ENCODE results near the gene FCGBP. TPM values are rescaled to one million over a fixed set of nuclear protein-coding genes. Genes with fewer than 3 reads are reported as not detected.
"Not testable (repeated sequence)": the region's sequence is repeated elsewhere in the genome, so short reads cannot be mapped to it uniquely, and the experiment has no call there.

Gene FCGBP
- total RNA-seq, 1 donor from 2014 or later = 3.3 TPM

DNA sequence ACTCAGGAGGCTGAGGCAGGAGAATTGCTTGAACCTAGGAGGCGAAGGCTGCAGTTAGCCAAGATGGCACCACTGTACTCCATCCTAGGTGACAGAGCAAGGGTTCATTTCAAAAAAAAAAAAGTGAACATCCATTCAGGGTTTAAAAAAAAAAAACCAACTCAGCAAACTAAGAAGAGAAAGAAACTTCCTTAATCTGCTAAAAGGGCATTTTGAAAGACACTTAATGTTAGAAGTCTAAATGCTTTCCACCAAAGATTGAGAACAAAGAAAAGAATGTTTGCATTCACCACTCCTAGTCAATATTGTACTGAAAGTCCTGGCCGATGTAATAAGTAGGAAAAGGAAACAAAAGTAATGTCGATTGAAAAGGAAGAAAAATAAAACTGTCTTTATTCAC lies 29.5 kb upstream of the FCGBP start:
- peaks cover 12% of the 10 kb centered on the region for H3K36me3 Mint-ChIP-seq (ENCODE audit: low read depth)
- peaks cover 34% of the 10 kb centered on the region for H3K4me1 Mint-ChIP-seq
- intact Hi-C loops (cut with micrococcal nuclease) = no loop called here
- no peak for DNase-seq
- H3K27me3 Mint-ChIP-seq = no peaks in the 10 kb centered on the region
- H3K4me3 Mint-ChIP-seq = no peak overlapping the region
- no peaks in the 10 kb centered on the region for H3K9me3 Mint-ChIP-seq
- H3K27ac Mint-ChIP-seq = no peak overlapping the region

DNA sequence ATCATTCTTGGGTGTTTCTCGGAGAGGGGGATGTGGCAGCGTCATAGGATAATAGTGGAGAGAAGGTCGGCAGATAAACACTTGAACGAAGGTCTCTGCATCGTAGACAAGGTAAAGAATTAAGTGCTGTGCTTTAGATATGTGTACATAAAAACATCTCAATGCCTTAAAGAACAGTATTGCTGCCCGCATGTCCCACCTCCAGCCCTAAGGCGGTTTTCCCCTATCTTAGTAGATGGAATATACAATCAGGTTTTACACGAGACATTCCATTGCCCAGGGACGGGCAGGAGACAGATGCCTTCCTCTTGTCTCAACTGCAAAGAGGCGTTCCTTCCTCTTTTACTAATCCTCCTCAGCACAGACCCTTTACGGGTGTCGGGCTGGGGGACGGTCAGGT lies 25.0 kb upstream of the FCGBP start:
- peaks cover 27% of the 10 kb centered on the region for H3K4me1 Mint-ChIP-seq
- H3K36me3 Mint-ChIP-seq (ENCODE audit: low read depth); DNase-seq; H3K27me3 Mint-ChIP-seq; H3K9me3 Mint-ChIP-seq; intact Hi-C loops (cut with micrococcal nuclease): not testable (repeated sequence)
- H3K27ac Mint-ChIP-seq = peak overlapping the region; percentile 86
- peak overlapping the region; percentile 66 for H3K4me3 Mint-ChIP-seq

DNA sequence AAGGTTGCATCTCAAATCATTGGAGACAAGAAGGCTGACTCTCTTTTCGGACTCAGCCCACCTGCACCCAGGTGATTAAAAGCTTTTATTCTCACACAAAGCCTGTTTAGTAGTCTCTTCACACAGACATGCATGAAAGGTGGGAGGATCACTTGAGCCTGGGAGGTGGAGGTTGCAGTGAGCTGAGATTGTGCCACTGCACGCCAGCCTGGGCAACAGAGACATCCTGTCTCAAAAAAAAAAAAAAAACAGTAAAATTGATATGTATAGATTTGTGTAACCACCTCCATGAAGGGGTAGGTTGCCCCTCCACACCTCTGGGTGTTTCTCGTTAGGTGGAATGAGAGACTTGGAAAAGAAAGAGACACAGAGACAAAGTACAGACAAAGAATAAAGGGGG lies 24.5 kb upstream of the FCGBP start:
- DNase-seq; H3K9me3 Mint-ChIP-seq; H3K27me3 Mint-ChIP-seq; H3K36me3 Mint-ChIP-seq (ENCODE audit: low read depth); intact Hi-C loops (cut with micrococcal nuclease): not testable (repeated sequence)
- H3K4me3 Mint-ChIP-seq = peak overlapping the region; percentile 66
- peak overlapping the region; percentile 86 for H3K27ac Mint-ChIP-seq
- peaks cover 26% of the 10 kb centered on the region for H3K4me1 Mint-ChIP-seq

DNA sequence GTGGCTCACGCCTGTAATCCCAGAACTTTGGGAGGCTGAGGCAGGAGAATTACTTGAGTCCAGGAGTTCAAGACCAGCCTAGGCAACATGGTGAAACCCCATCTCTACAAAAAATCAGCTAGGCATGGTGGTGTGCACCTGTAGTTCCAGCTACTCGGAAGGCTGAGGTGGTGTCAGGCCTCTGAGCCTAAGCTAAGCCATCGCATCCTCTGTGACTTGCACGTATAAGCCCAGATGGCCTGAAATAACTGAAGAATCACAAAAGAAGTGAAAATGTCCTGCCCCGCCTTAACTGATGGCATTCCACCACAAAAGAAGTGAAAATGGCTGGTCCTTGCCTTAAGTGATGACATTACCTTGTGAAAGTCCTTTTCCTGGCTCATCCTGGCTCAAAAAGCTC lies 23.5 kb upstream of the FCGBP start:
- intact Hi-C loops (cut with micrococcal nuclease); DNase-seq; H3K36me3 Mint-ChIP-seq (ENCODE audit: low read depth); H3K9me3 Mint-ChIP-seq; H3K27me3 Mint-ChIP-seq: not testable (repeated sequence)
- Mint-ChIP-seq H3K27ac (peak overlapping the region; percentile 65), H3K4me1 (peaks cover 35% of the 10 kb centered on the region), H3K4me3 (peak overlapping the region; percentile 15)

DNA sequence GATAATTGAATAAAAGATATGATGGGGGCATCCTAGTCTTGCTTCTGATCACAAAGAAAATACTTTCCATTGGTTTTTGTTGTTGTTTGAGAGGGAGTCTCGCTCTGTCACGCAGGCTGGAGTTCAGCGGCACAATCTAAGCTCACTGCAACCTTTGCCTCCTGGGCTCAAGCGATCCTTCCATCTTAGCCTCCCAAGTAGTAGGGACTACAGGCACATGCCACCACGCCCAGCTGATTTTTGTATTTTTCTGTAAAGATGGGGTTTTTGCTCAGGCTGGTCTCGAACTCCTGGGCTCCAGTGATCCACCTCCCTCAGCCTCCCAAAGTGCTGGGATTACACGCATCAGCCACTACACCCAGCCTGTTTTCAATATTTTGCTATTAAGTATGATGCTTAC lies 19.5 kb upstream of the FCGBP start:
- H3K9me3 Mint-ChIP-seq = peaks cover 19% of the 10 kb centered on the region
- intact Hi-C loops (cut with micrococcal nuclease) = loop anchor here (2.0 kb wide), 1 partner anchor 17 kb away; no protein-coding TSS in a partner anchor
- no peaks in the 10 kb centered on the region for H3K27me3 Mint-ChIP-seq
- H3K4me1 Mint-ChIP-seq = peaks cover 42% of the 10 kb centered on the region
- H3K27ac Mint-ChIP-seq = peak overlapping the region; percentile 90
- peak; percentile 70 for DNase-seq
- peak overlapping the region; percentile 70 for H3K4me3 Mint-ChIP-seq
- H3K36me3 Mint-ChIP-seq (ENCODE audit: low read depth) = peaks cover 16% of the 10 kb centered on the region

DNA sequence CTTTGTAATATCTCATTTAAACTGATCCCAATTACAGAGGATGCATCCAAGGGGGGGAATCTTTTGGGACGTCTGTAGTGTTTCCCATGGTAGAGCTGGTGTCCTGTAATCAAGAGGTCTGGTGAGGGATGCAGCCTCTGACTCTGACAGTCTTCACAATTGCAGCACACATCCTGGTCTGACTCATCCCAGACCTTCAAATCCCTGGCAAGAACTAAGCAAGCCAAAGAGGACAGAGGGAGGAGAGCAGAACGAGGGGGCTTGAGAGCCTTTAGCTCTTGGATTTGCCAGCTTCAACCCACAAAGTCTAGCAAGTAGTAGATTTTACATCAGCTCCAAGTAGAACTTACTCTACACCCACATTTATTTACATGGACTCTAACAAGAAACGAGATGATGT lies 17.3 kb upstream of the FCGBP start:
- intact Hi-C loops (cut with micrococcal nuclease) = loop anchor here (2.0 kb wide), 1 partner anchor 15 kb away; no protein-coding TSS in a partner anchor
- DNase-seq = no peak
- Mint-ChIP-seq H3K9me3 (peaks cover 23% of the 10 kb centered on the region), H3K4me1 (peaks cover 39% of the 10 kb centered on the region), H3K27me3 (no peaks in the 10 kb centered on the region), H3K27ac (peak overlapping the region; percentile 90), H3K36me3 (ENCODE audit: low read depth) (peaks cover 16% of the 10 kb centered on the region), H3K4me3 (peak overlapping the region; percentile 70)

DNA sequence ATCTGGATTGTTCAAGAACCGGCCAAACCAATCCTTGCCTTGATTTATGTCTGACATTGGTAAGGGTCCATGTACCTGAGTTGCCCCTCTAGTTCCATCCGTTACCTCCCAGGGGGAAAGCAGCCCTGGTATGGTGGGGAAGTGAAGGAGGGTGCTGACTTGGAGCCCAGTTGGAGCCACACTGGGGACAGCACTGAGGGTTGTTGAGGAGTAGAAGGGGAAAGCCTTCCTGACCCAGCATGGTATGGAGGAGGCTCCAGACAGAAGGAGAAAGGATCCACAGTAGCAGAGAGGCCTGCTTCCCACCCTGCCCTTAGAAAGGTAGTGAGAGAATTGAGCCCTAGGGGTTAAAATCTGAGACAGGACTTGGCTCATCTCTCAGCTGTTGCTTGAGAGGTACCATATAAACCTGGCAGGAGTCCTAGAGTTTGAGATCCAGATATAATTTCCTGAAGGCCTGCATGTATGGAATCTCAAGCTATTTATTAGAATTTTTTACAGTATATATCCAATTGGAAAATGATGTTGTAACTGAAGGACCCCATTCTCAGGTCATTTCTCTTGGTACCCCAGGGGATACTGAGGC lies 16.7 kb upstream of the FCGBP start:
- Mint-ChIP-seq H3K9me3 (peaks cover 23% of the 10 kb centered on the region), H3K4me3 (no peak overlapping the region), H3K27ac (peak overlapping the region; percentile 90), H3K27me3 (no peaks in the 10 kb centered on the region), H3K36me3 (ENCODE audit: low read depth) (peaks cover 18% of the 10 kb centered on the region), H3K4me1 (peaks cover 41% of the 10 kb centered on the region)
- no peak for DNase-seq
- intact Hi-C loops (cut with micrococcal nuclease) = no loop called here

DNA sequence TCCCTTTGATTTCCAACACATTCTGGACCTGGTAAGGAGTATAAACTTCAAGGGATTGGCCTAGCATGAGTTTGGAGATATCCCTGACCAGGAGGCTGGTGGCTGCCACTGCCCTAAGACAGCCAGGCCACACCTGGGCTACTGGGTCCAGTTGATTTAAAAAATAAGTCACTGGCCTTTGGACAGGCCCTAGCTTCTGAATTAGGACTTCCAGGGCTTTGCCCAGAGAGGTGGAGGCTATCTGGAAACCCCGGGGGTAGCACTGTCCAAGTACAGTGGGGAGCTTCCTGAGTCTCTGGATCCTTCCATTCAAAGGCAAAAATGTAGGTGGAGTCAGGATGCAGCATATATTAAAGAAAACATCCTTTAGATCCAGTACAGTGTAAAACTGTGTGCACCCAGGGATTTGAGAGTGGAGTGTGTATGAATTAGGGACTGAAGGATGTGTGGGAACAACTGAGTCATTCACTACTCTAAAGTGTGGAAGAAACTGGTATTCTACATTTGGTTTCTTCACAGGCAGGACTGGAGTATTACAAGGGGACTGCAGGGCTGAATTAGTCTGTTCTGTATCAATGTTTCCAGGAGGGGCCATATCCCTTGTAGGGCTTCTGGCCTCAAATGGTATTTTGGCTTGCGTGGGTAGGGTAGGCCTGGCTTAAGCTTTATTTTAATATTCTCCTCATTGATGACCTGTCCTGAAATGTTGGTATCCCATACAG lies 14.8 kb upstream of the FCGBP start:
- intact Hi-C loops (cut with micrococcal nuclease) = no loop called here
- H3K27ac Mint-ChIP-seq = peak overlapping the region; percentile 40
- H3K27me3 Mint-ChIP-seq = no peaks in the 10 kb centered on the region
- H3K4me1 Mint-ChIP-seq = peaks cover 44% of the 10 kb centered on the region
- no peak for DNase-seq
- H3K9me3 Mint-ChIP-seq = peaks cover 23% of the 10 kb centered on the region
- peaks cover 20% of the 10 kb centered on the region for H3K36me3 Mint-ChIP-seq (ENCODE audit: low read depth)
- no peak overlapping the region for H3K4me3 Mint-ChIP-seq

DNA sequence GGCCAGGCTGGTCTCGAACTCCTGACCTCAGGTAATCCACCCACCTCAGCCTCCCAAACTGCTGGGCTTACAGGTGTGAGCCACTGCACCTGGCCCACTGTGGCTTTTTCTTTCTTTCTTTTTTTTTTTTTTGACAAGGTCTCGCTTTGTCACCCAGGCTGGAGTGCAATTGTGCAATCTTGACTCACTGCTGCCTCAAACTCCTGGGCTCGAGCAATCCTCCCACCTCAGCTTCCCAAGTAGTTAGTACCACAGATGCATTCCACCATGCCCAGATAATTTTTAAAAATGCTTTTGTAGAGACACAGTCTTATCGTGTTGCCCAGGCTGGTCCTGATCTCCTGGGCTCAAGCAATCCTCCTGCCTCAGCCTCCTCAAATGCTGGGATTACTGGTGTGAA lies 12.1 kb upstream of the FCGBP start:
- peak overlapping the region; percentile 12 for H3K27ac Mint-ChIP-seq
- DNase-seq = no peak
- peaks cover 37% of the 10 kb centered on the region for H3K4me1 Mint-ChIP-seq

DNA sequence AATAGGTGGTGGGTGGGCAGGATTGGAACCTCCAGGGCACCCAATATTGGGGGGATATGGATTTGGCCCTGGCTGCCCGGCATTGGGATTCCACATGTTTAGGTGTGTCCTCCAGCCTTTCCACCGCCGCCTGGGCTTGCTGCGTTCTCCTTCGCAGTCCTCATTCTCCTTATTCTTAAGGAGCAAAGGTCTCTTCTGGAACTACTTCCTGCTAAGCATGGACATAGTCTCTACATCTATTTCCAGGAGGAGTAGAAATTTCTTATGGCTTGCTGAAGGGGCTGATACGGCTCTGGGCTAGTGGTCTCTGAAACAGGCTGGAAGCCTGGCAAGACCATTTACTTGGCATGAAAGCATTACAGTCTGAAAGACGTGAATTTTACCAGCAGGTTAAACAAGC lies 9.2 kb upstream of the FCGBP start:
- H3K4me1 Mint-ChIP-seq = peaks cover 44% of the 10 kb centered on the region
- H3K27ac Mint-ChIP-seq = no peak overlapping the region
- no peak overlapping the region for H3K4me3 Mint-ChIP-seq
- no peak for DNase-seq
- peaks cover 17% of the 10 kb centered on the region for H3K9me3 Mint-ChIP-seq
- H3K36me3 Mint-ChIP-seq (ENCODE audit: low read depth) = peaks cover 23% of the 10 kb centered on the region
- peaks cover 2% of the 10 kb centered on the region for H3K27me3 Mint-ChIP-seq
- intact Hi-C loops (cut with micrococcal nuclease) = no loop called here

More for the DNA sequence above, 12.1 kb upstream of the FCGBP start:
- no peak overlapping the region for H3K4me3 Mint-ChIP-seq
- no peaks in the 10 kb centered on the region for H3K27me3 Mint-ChIP-seq
- H3K9me3 Mint-ChIP-seq = peaks cover 16% of the 10 kb centered on the region
- peaks cover 16% of the 10 kb centered on the region for H3K36me3 Mint-ChIP-seq (ENCODE audit: low read depth)
- intact Hi-C loops (cut with micrococcal nuclease) = no loop called here

DNA sequence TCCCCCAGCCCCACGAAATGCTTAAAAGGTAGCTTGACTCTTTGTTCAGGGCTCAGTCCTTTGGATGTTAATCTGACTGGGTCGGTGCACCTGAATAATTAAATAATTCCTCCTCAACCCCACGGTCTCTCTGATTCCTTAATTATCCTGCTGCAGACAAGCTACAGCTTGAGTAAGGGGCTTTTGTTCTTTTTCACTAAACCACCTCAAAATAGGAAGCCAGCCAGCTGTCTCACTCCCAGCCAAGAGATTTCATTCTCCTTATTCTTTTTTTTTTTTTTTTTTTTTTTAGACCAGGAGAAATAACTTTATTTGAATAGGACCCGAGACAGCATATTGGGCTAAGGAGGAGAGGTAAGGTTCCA lies 7.9 kb upstream of the FCGBP start:
- Mint-ChIP-seq H3K27me3 (peaks cover 2% of the 10 kb centered on the region), H3K27ac (peak overlapping the region; percentile 81), H3K9me3 (peaks cover 13% of the 10 kb centered on the region), H3K4me1 (peaks cover 49% of the 10 kb centered on the region), H3K4me3 (peak overlapping the region; percentile 68), H3K36me3 (ENCODE audit: low read depth) (peaks cover 23% of the 10 kb centered on the region)
- intact Hi-C loops (cut with micrococcal nuclease) = no loop called here
- DNase-seq = no peak

DNA sequence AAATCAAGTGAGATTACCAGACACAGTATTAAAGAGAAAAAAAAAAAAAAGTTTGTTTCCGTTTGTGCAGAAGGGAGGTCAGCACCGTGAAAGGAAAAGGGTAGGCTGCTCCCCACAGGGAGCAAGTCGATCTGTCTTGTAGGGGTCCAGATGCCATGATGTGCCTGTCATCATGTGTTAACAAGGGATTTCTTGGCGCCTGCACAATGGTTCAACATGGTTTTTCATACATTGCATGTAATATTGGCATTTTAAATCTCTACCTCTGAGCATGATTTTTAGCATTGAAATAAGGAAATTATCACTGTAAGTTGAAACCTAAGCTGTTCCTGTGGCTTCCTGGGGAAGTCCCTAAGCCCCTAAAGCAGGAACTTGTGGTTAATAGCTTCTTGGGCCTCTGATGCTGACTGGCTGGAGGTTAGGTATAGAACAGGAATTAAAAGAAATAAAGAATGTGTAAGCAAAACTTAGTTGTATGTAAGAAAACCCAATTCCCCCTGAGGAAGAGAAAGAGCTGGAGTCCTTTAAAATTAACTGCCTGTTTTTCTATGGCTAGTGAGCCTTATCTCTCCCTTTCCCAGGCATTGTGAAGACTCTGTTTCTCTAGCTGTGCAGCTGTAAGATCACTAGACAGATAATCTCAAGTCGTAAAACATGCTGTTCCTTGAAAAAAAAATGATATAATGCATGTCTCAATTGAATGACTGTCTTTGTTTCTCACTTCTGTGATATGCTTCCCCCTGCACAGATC lies 7.4 kb upstream of the FCGBP start:
- Mint-ChIP-seq H3K36me3 (ENCODE audit: low read depth) (peaks cover 23% of the 10 kb centered on the region), H3K4me1 (peaks cover 55% of the 10 kb centered on the region)
- intact Hi-C loops (cut with micrococcal nuclease) = no loop called here

DNA sequence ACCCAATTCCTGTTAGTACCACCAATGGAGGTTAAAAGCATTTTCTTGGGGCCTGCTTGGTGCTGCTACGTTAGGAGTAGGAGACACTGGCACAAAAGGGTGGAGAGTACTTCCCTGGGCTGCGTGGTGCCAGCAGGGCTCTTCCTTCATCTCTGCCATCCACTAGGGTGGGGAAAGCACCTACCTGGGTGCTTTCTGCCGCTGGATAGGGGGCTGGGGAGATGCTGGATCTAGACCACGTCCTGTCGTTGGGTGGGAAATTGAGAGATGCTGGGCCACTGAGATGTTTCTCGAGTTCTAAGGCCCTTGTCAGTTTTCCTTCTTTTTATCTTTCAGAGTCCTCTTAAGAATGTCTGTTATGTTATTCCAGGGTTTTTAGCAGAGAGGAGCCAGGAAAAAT lies 6.7 kb upstream of the FCGBP start:
- peaks cover 2% of the 10 kb centered on the region for H3K27me3 Mint-ChIP-seq
- peak; percentile 71 for DNase-seq
- H3K36me3 Mint-ChIP-seq (ENCODE audit: low read depth) = peaks cover 21% of the 10 kb centered on the region
- peaks cover 13% of the 10 kb centered on the region for H3K9me3 Mint-ChIP-seq
- peak overlapping the region; percentile 68 for H3K4me3 Mint-ChIP-seq
- intact Hi-C loops (cut with micrococcal nuclease) = no loop called here
- H3K4me1 Mint-ChIP-seq = peaks cover 59% of the 10 kb centered on the region
- peak overlapping the region; percentile 81 for H3K27ac Mint-ChIP-seq

More for the DNA sequence above, 7.4 kb upstream of the FCGBP start:
- H3K27ac Mint-ChIP-seq = peak overlapping the region; percentile 81
- peak; percentile 87 for DNase-seq
- peaks cover 2% of the 10 kb centered on the region for H3K27me3 Mint-ChIP-seq
- H3K4me3 Mint-ChIP-seq = peak overlapping the region; percentile 68
- peaks cover 13% of the 10 kb centered on the region for H3K9me3 Mint-ChIP-seq

DNA sequence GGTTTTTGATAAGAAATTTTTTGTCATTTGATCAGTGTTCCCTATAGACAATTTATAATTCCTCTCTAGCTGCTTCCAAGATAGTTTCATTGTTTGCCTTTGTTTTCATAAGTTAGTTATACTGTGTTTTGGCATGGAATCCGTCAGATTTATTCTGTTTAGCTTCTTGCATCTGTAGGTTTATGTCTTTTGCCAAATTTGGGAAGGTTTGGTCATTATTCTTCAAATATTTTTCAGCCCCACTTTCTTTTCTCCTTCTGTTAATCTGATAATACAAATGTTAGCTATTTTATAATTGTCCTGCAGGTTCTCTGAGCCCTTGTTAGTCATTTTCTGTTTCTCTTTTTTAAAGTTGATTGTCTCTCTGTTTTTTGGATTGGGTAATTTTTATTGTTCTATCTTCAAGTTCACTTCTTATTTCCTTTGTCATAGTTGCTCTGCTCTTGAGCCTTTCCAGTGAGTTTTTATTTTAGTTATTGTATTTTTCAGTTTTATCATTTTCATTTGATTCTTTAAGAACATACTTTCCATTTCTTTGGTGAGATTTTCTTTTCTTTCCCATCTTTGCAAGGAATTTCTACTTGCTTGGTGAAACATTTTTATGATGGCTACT lies 5.9 kb upstream of the FCGBP start:
- no peak for DNase-seq
- Mint-ChIP-seq H3K4me1 (peaks cover 66% of the 10 kb centered on the region), H3K4me3 (no peak overlapping the region), H3K27ac (peak overlapping the region; percentile 81), H3K27me3 (peaks cover 2% of the 10 kb centered on the region), H3K36me3 (ENCODE audit: low read depth) (peaks cover 21% of the 10 kb centered on the region), H3K9me3 (peaks cover 13% of the 10 kb centered on the region)
- intact Hi-C loops (cut with micrococcal nuclease) = no loop called here
